Measurements from ENCODE around the gene ROMO1.

GRCh38 chr20:35697696-35698297 lies 1.4 kb upstream of the ROMO1 start:
- TF ChIP-seq EZH2 (IDR thresholded peaks at IDR 0.05; ENCODE audit: borderline replicate concordance, insufficient read depth, low read length, poor library complexity, severe bottlenecking), result no peak
- no peak for TF ChIP-seq RAD21 (conservative IDR thresholded peaks at IDR 0.05)
- no peak for TF ChIP-seq CTCF (IDR thresholded peaks at IDR 0.05; ENCODE audit: poor library complexity, severe bottlenecking)
- no peak for TF ChIP-seq REST (IDR thresholded peaks at IDR 0.05; ENCODE audit: borderline replicate concordance)

Data from neural cell (in vitro differentiated cells).